Measurements from ENCODE around the gene MRPL34. TPM values are rescaled to one million over a fixed set of nuclear protein-coding genes. Genes with fewer than 3 reads are reported as not detected.

MRPL34 gene
- total and polyA plus RNA-seq, 9 of the 15 experiments (the other 6 are each of a cell fraction or from before 2014, with no cell fraction given), result 11.5 to 256 (median 72.5) TPM

GRCh38 chr19:17296976-17297375 is 8.7 kb upstream of the MRPL34 start:
- ChIA-PET POLR2A (interaction anchor here (0.6 kb wide), 1 partner anchor 283 kb away, joined by 3 read pairs; no protein-coding TSS in a partner anchor), CTCF (ENCODE audit: low intra/inter-chr PET ratio) (no interaction called here)
- TF ChIP-seq ZBTB40 (IDR thresholded peaks at IDR 0.05) (peak; percentile 55), ZBTB40 (CRISPR knock-in tag; IDR thresholded peaks at IDR 0.05) (no peak), EP400 (IDR thresholded peaks at IDR 0.05) (no peak)
- Histone ChIP-seq H3K4me1 (replicated peaks in 1 of 2; ENCODE audit: control insufficient read depth in 2 of 2, insufficient read depth in 2 of 2, low read length in 2 of 2) (peaks cover 11 to 36% of the 10 kb centered on the region in 2 experiments; a peak in 4 of 5 replicates), H4K20me1 (replicated peaks; ENCODE audit: control insufficient read depth, insufficient read depth, low read length) (no peaks in the 10 kb centered on the region), H3K9me3 (replicated peaks; ENCODE audit: control insufficient read depth, insufficient read depth, low read depth, low read length) (peaks cover 3% of the 10 kb centered on the region), H3K9me1 (ENCODE audit: control insufficient read depth, insufficient read depth, low read length) (peaks cover 7% of the 10 kb centered on the region), H2AFZ (ENCODE audit: low read depth, low read length) (no peak overlapping the region), H3K27me3 (ENCODE audit: control insufficient read depth in 2 of 2, insufficient read depth in 2 of 2, low read length in 2 of 2) (no peaks in the 10 kb centered on the region), H3K4me3 (no peak overlapping the region), H3K36me3 (ENCODE audit: control insufficient read depth, insufficient read depth, low read length) (peaks cover 28% of the 10 kb centered on the region), H3K4me2 (ENCODE audit: insufficient read depth, low read length) (no peak overlapping the region), H3K79me2 (ENCODE audit: control insufficient read depth, insufficient read depth, low read length) (peaks cover 12% of the 10 kb centered on the region), H3K9ac (ENCODE audit: insufficient read depth in 1 of 2, low read depth in 2 of 2, low read length in 2 of 2) (no peak overlapping the region), H3K27ac (ENCODE audit: extremely low read depth, low read depth, low read length) (no peak overlapping the region)
- ATAC-seq (no peak), FAIRE-seq (no peak), DNase-seq (ENCODE audit: extremely low read depth in 1 of 4, low spot score in 3 of 4) (no peak)
- intact Hi-C loops (cut with micrococcal nuclease) (no loop called here), in situ Hi-C loops (cut with MboI) (no loop called here)
- BruUV-seq (replicated peaks), result no TSS peak
- whole genome bisulfite sequencing (ENCODE audit: insufficient coverage, low coverage, missing lambda C conversion rate), result 95% methylated on average over 5 of the region's 6 CpGs

Data from K562 (cell line).